Measurements from ENCODE around the gene ZNF724. TPM values are rescaled to one million over a fixed set of nuclear protein-coding genes. Genes with fewer than 3 reads are reported as not detected.
A peak's percentile ranks its signal among the peaks of the same experiment; 100 is the strongest.
"Not testable (repeated sequence)": the region's sequence is repeated elsewhere in the genome, so short reads cannot be mapped to it uniquely, and the experiment has no call there.

The ZNF724 gene
- total RNA-seq, result 1 to 10 TPM in 2 of 6 experiments, under 1 TPM in 4; 0.37 to 3.2 (median 0.65) TPM
- long read RNA-seq, result 0 reads

GRCh38 chr19:23249911-23250649 is at the start of gene ZNF724:
Gene ZNF724 (minus strand): TSS chr19:23250394. CDS start chr19:23250242, 152 bp downstream.
- no peaks in the 10 kb centered on the region for H3K27me3 ChIP-seq
- no peaks in the 10 kb centered on the region for H3K9me3 ChIP-seq
- DNase-seq (peak; percentile 92 to 96 (median 94)), ATAC-seq (peak; percentile 98 to 100 (median 98))
- H3K4me1 ChIP-seq, result peaks cover 0 to 5% (median 0%) of the 10 kb centered on the region in 4 donors
- no peaks in the 10 kb centered on the region for H3K36me3 ChIP-seq
- intact Hi-C loops (cut with DNase I), result no loop called here
- H3K27ac ChIP-seq, result peak within 1 kb of the TSS; percentile 39 to 61 (median 56)
- WGBS (ENCODE audit: insufficient coverage, low coverage, low lambda C conversion rate, missing lambda C conversion rate), result 0% methylated on average over 14 of the region's 32 CpGs
- TF ChIP-seq CTCF (IDR thresholded peaks at IDR 0.05), result no peak
- TF ChIP-seq POLR2A (IDR thresholded peaks at IDR 0.05), result peak; percentile 57
- H3K4me3 ChIP-seq, result peak within 1 kb of the TSS; percentile 63 to 66 (median 66)

- no peak for ATAC-seq
- Histone ChIP-seq H3K27me3 (no peaks in the 10 kb centered on the region), H3K4me1 (no peaks in the 10 kb centered on the region), H3K27ac (no peak overlapping the region), H3K9me3 (no peaks in the 10 kb centered on the region), H3K36me3 (no peaks in the 10 kb centered on the region), H3K4me3 (no peak overlapping the region)
- TF ChIP-seq POLR2A (IDR thresholded peaks at IDR 0.05), result no peak
- no peak for TF ChIP-seq CTCF (IDR thresholded peaks at IDR 0.05)
- intact Hi-C loops (cut with DNase I), result no loop called here
- WGBS (ENCODE audit: insufficient coverage, low coverage, low lambda C conversion rate, missing lambda C conversion rate), result 69% methylated on average over 4 of the region's 4 CpGs
- DNase-seq, result no peak
These were observed 43.9 kb upstream of the ZNF724 start for GRCh38 chr19:23294141-23294540.

- DNase-seq; intact Hi-C loops (cut with DNase I); H3K27ac ChIP-seq; H3K4me1 ChIP-seq; H3K9me3 ChIP-seq; H3K4me3 ChIP-seq; H3K27me3 ChIP-seq; ATAC-seq; H3K36me3 ChIP-seq: not testable (repeated sequence)
- WGBS (ENCODE audit: insufficient coverage, low coverage, low lambda C conversion rate, missing lambda C conversion rate), result 100% methylated on average over 2 of the region's 26 CpGs
These were observed 39.8 kb upstream of the ZNF724 start for GRCh38 chr19:23289966-23290365.

- H3K27ac ChIP-seq, result no peak overlapping the region
- TF ChIP-seq POLR2A (IDR thresholded peaks at IDR 0.05) (no peak), CTCF (IDR thresholded peaks at IDR 0.05) (no peak)
- no peaks in the 10 kb centered on the region for H3K9me3 ChIP-seq
- intact Hi-C loops (cut with DNase I), result no loop called here
- ATAC-seq, result no peak
- DNase-seq, result no peak
- H3K4me1 ChIP-seq, result no peaks in the 10 kb centered on the region
- 81% methylated on average over 3 of the region's 3 CpGs for WGBS (ENCODE audit: insufficient coverage, low coverage, low lambda C conversion rate, missing lambda C conversion rate)
- no peak overlapping the region for H3K4me3 ChIP-seq
- no peaks in the 10 kb centered on the region for H3K36me3 ChIP-seq
- H3K27me3 ChIP-seq, result no peaks in the 10 kb centered on the region
These were observed 37.4 kb upstream of the ZNF724 start for GRCh38 chr19:23287620-23288019.

- 42% methylated on average over 2 of the region's 2 CpGs for WGBS (ENCODE audit: insufficient coverage, low coverage, low lambda C conversion rate, missing lambda C conversion rate)
- no peak for ATAC-seq
- DNase-seq, result no peak
- H3K27ac ChIP-seq, result no peak overlapping the region
- H3K4me3 ChIP-seq, result no peak overlapping the region
- no peaks in the 10 kb centered on the region for H3K9me3 ChIP-seq
- TF ChIP-seq POLR2A (IDR thresholded peaks at IDR 0.05) (no peak), CTCF (IDR thresholded peaks at IDR 0.05) (peak in 1 of 4 donors; percentile 19)
- H3K36me3 ChIP-seq, result no peaks in the 10 kb centered on the region
- no peaks in the 10 kb centered on the region for H3K27me3 ChIP-seq
- no peaks in the 10 kb centered on the region for H3K4me1 ChIP-seq
- intact Hi-C loops (cut with DNase I), result no loop called here
These were observed 36.3 kb upstream of the ZNF724 start for GRCh38 chr19:23286477-23286876.
